Measurements from ENCODE around the gene USH2A.

DNA sequence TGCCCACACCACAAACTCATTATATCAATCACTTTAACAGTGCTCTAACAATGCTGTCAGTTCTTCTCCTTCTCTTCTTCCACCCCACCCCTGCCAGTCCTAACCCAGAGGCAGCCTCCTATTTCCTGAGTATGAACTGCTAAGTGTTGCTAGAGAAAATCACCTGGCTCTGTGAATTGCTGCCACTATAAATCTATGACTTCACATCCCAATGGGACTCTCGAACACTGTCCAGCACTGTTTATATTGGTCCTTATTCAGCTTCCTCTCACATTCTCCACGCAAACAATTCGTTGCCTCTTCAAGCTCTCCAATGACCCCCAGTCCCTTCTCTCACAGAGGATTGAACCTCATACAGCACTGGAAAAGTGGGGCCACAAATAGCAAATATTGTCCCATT is 27.0 kb upstream of the USH2A start:
- TF ChIP-seq, protein P1, sequence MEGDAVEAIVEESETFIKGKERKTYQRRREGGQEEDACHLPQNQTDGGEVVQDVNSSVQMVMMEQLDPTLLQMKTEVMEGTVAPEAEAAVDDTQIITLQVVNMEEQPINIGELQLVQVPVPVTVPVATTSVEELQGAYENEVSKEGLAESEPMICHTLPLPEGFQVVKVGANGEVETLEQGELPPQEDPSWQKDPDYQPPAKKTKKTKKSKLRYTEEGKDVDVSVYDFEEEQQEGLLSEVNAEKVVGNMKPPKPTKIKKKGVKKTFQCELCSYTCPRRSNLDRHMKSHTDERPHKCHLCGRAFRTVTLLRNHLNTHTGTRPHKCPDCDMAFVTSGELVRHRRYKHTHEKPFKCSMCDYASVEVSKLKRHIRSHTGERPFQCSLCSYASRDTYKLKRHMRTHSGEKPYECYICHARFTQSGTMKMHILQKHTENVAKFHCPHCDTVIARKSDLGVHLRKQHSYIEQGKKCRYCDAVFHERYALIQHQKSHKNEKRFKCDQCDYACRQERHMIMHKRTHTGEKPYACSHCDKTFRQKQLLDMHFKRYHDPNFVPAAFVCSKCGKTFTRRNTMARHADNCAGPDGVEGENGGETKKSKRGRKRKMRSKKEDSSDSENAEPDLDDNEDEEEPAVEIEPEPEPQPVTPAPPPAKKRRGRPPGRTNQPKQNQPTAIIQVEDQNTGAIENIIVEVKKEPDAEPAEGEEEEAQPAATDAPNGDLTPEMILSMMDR (IDR thresholded peaks at IDR 0.05; ENCODE audit: insufficient read depth, low read length, poor library complexity, severe bottlenecking): no peak
- TF ChIP-seq EZH2phosphoT487 (conservative IDR thresholded peaks at IDR 0.05; ENCODE audit: low read length): no peak

All from SU-DHL-6 (cell line).